ENCODE results near the gene RNASEH2B.
A peak's percentile ranks its signal among the peaks of the same experiment; 100 is the strongest.

Gene RNASEH2B

DNA sequence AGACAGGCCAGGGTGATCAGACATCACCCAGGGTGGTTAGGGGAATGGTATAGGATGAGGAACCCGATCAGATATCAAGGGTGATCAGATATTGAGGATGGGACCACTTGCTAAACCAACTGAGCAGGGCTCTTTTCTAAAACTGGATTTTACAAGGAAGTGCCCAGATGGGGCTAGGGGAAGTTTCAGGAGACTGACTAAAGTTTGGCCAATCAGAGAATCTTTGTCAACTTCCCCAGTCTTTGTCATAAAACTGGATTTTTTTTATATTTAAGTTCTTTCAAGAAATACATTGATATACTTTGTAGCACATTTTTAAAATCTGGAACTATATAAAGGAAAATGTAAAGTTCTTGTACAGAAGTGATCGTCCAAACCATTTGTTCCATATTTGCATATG lies 35.6 kb upstream of the RNASEH2B start:
- H3K36me3 ChIP-seq (ENCODE audit: insufficient read depth, low read length): no peaks in the 10 kb centered on the region
- H4K20me1 ChIP-seq (ENCODE audit: insufficient read depth, low read length): no peaks in the 10 kb centered on the region
- ATAC-seq (ENCODE audit: insufficient read depth, low read depth): no peak
- no peaks in the 10 kb centered on the region for H3K9me3 ChIP-seq (ENCODE audit: insufficient read depth, low read length, severe bottlenecking)
- no peak overlapping the region for H3K4me3 ChIP-seq (ENCODE audit: low read depth in 1 of 2, low read length in 2 of 2)
- TF ChIP-seq, protein P1, sequence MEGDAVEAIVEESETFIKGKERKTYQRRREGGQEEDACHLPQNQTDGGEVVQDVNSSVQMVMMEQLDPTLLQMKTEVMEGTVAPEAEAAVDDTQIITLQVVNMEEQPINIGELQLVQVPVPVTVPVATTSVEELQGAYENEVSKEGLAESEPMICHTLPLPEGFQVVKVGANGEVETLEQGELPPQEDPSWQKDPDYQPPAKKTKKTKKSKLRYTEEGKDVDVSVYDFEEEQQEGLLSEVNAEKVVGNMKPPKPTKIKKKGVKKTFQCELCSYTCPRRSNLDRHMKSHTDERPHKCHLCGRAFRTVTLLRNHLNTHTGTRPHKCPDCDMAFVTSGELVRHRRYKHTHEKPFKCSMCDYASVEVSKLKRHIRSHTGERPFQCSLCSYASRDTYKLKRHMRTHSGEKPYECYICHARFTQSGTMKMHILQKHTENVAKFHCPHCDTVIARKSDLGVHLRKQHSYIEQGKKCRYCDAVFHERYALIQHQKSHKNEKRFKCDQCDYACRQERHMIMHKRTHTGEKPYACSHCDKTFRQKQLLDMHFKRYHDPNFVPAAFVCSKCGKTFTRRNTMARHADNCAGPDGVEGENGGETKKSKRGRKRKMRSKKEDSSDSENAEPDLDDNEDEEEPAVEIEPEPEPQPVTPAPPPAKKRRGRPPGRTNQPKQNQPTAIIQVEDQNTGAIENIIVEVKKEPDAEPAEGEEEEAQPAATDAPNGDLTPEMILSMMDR (IDR thresholded peaks at IDR 0.05; ENCODE audit: borderline replicate concordance, extremely low read depth, low read length, poor library complexity, severe bottlenecking): no peak
- no peak for TF ChIP-seq EZH2 (IDR thresholded peaks at IDR 0.05; ENCODE audit: borderline replicate concordance, low read depth, low read length, severe bottlenecking)
- no peak overlapping the region for H3K4me2 ChIP-seq (ENCODE audit: insufficient read depth, low read length)
- H3K4me1 ChIP-seq (ENCODE audit: insufficient read depth, low read length): peaks cover 4% of the 10 kb centered on the region; the same call in 1 of the 2 replicates
- no peak overlapping the region for H2AFZ ChIP-seq (ENCODE audit: low read depth, low read length)
- no peaks in the 10 kb centered on the region for H3K79me2 ChIP-seq (ENCODE audit: insufficient read depth, low read length)
- H3K9ac ChIP-seq (ENCODE audit: low read depth, low read length): no peak overlapping the region
- no peak overlapping the region for H3K27ac ChIP-seq (ENCODE audit: low read length)
- no peaks in the 10 kb centered on the region for H3K27me3 ChIP-seq (ENCODE audit: insufficient read depth, low read length, poor library complexity)
- DNase-seq: no peak

DNA sequence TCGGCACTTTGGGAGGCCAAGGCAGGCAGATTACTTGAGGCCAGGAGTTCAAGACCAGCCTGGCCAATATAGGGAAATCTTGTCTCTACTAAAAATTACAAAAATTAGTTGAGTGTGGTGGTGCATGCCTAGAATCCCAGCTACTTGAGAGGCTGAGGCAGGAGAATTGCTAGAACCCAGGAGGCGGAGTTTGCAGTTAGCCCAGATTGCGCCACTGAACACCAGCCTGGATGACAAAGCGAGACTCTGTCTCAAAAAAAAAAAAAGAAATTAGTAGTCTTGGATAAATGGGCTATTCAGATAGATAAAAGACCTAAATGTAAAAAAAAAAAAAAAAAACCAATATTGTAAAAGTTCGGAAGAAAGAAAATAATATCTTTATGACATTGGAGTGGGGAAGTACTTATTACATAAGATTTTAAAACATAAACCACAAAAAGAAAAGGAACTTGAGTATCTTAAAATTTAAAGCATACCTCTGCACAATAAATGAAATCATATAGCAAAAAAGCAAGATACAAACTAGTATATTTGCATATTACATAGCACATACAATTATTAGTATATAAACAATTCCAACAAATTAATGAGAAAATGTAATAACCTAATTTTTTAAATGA lies 26.7 kb upstream of the RNASEH2B start:
- H3K4me1 ChIP-seq (ENCODE audit: insufficient read depth, low read length): peaks cover 8% of the 10 kb centered on the region
- TF ChIP-seq, protein P1 (IDR thresholded peaks at IDR 0.05; ENCODE audit: borderline replicate concordance, extremely low read depth, low read length, poor library complexity, severe bottlenecking): no peak
- no peak for TF ChIP-seq EZH2 (IDR thresholded peaks at IDR 0.05; ENCODE audit: borderline replicate concordance, low read depth, low read length, severe bottlenecking)
- H4K20me1 ChIP-seq (ENCODE audit: insufficient read depth, low read length): no peaks in the 10 kb centered on the region
- H3K79me2 ChIP-seq (ENCODE audit: insufficient read depth, low read length): no peaks in the 10 kb centered on the region
- no peaks in the 10 kb centered on the region for H3K36me3 ChIP-seq (ENCODE audit: insufficient read depth, low read length)
- no peak overlapping the region for H2AFZ ChIP-seq (ENCODE audit: low read depth, low read length)
- H3K27me3 ChIP-seq (ENCODE audit: insufficient read depth, low read length, poor library complexity): no peaks in the 10 kb centered on the region
- no peak overlapping the region for H3K4me2 ChIP-seq (ENCODE audit: insufficient read depth, low read length)
- DNase-seq (no peak), ATAC-seq (ENCODE audit: insufficient read depth, low read depth) (no peak)
- H3K9me3 ChIP-seq (ENCODE audit: insufficient read depth, low read length, severe bottlenecking): no peaks in the 10 kb centered on the region
- H3K9ac ChIP-seq (ENCODE audit: low read depth, low read length): no peak overlapping the region
- H3K4me3 ChIP-seq (ENCODE audit: low read depth in 1 of 2, low read length in 2 of 2): no peak overlapping the region
- H3K27ac ChIP-seq (ENCODE audit: low read length): no peak overlapping the region

DNA sequence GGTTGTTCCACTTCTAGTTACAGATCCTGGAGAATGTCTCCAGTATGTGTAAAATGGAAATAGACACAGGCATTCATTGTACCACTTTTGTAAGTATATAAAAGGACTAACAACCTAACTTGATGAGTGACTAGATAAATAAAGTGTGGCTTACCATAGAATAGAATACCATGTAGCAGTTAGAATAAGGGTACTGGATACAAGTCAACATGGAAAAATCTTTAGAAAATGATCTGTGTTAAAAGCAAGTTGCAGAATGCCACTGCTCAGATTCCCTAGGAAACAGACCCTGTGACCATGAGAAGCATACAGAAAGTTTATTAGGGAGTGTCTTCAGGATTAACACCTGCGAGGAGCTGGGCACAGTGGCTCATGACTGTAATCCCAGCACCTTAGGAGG lies 25.9 kb upstream of the RNASEH2B start:
- Histone ChIP-seq H3K4me3 (ENCODE audit: low read depth in 1 of 2, low read length in 2 of 2) (no peak overlapping the region), H3K4me2 (ENCODE audit: insufficient read depth, low read length) (no peak overlapping the region), H3K36me3 (ENCODE audit: insufficient read depth, low read length) (no peaks in the 10 kb centered on the region), H3K79me2 (ENCODE audit: insufficient read depth, low read length) (no peaks in the 10 kb centered on the region), H3K4me1 (ENCODE audit: insufficient read depth, low read length) (peaks cover 8% of the 10 kb centered on the region), H3K9ac (ENCODE audit: low read depth, low read length) (no peak overlapping the region), H3K27ac (ENCODE audit: low read length) (peak overlapping the region; percentile 15; the same call in 1 of the 2 replicates), H3K9me3 (ENCODE audit: insufficient read depth, low read length, severe bottlenecking) (no peaks in the 10 kb centered on the region), H4K20me1 (ENCODE audit: insufficient read depth, low read length) (no peaks in the 10 kb centered on the region), H3K27me3 (ENCODE audit: insufficient read depth, low read length, poor library complexity) (no peaks in the 10 kb centered on the region), H2AFZ (ENCODE audit: low read depth, low read length) (peak overlapping the region; percentile 23)
- TF ChIP-seq, protein P1 (IDR thresholded peaks at IDR 0.05; ENCODE audit: borderline replicate concordance, extremely low read depth, low read length, poor library complexity, severe bottlenecking): no peak
- TF ChIP-seq EZH2 (IDR thresholded peaks at IDR 0.05; ENCODE audit: borderline replicate concordance, low read depth, low read length, severe bottlenecking): no peak
- DNase-seq (no peak), ATAC-seq (ENCODE audit: insufficient read depth, low read depth) (peak; percentile 45; the same call in 1 of the 3 replicates)

All from DND-41 (cell line).